Measurements from ENCODE around the gene C5orf63. TPM values are rescaled to one million over a fixed set of nuclear protein-coding genes. Genes with fewer than 3 reads are reported as not detected.
"Not testable (repeated sequence)": the region's sequence is repeated elsewhere in the genome, so short reads cannot be mapped to it uniquely, and the experiment has no call there.

Gene C5orf63
- total RNA-seq, 1 donor from 2014 or later = 1.5 TPM

- Mint-ChIP-seq H3K27me3 (ENCODE audit: insufficient read depth, low read depth) (no peaks in the 10 kb centered on the region), H3K9me3 (no peaks in the 10 kb centered on the region), H3K4me3 (no peak overlapping the region), H3K27ac (no peak overlapping the region), H3K36me3 (no peaks in the 10 kb centered on the region), H3K4me1 (no peaks in the 10 kb centered on the region)
- TF ChIP-seq EZH2 (IDR thresholded peaks at IDR 0.05) (no peak), EZH2phosphoT487 (IDR thresholded peaks at IDR 0.05) (no peak), CTCF (IDR thresholded peaks at IDR 0.05) (no peak)
- H4K20me1 ChIP-seq (ENCODE audit: low read depth) = no peaks in the 10 kb centered on the region
- no peak overlapping the region for H2AFZ ChIP-seq (replicated peaks)
- H3K4me2 ChIP-seq = no peak overlapping the region
- H3K36me3 ChIP-seq = no peaks in the 10 kb centered on the region
- no peaks in the 10 kb centered on the region for H3K4me1 ChIP-seq
- no peaks in the 10 kb centered on the region for H3K27me3 ChIP-seq
- H3K4me3 ChIP-seq = no peak overlapping the region
- no peaks in the 10 kb centered on the region for H3K79me2 ChIP-seq (ENCODE audit: low read depth)
- no peaks in the 10 kb centered on the region for H3K9me3 ChIP-seq (ENCODE audit: low read depth)
- no peak overlapping the region for H3K9ac ChIP-seq
- no peak overlapping the region for H3K27ac ChIP-seq
- no peaks in the 10 kb centered on the region for H3F3A ChIP-seq (ENCODE audit: low read depth)
- DNase-seq (ENCODE audit: low spot score) = no peak
Observed at GRCh38 chr5:127008300-127008975, 64.9 kb downstream of the C5orf63 start.

- Mint-ChIP-seq H3K9me3 (no peaks in the 10 kb centered on the region), H3K36me3 (no peaks in the 10 kb centered on the region), H3K27ac (no peak overlapping the region), H3K4me1 (no peaks in the 10 kb centered on the region), H3K27me3 (ENCODE audit: insufficient read depth, low read depth) (no peaks in the 10 kb centered on the region), H3K4me3 (no peak overlapping the region)
- Histone ChIP-seq H3K27me3 (no peaks in the 10 kb centered on the region), H3K4me1 (no peaks in the 10 kb centered on the region), H3K9ac (no peak overlapping the region), H3F3A (ENCODE audit: low read depth) (no peaks in the 10 kb centered on the region), H3K36me3 (no peaks in the 10 kb centered on the region), H3K27ac (no peak overlapping the region), H4K20me1 (ENCODE audit: low read depth) (no peaks in the 10 kb centered on the region), H2AFZ (replicated peaks) (no peak overlapping the region), H3K9me3 (ENCODE audit: low read depth) (no peaks in the 10 kb centered on the region), H3K79me2 (ENCODE audit: low read depth) (no peaks in the 10 kb centered on the region), H3K4me3 (no peak overlapping the region), H3K4me2 (no peak overlapping the region)
- no peak for DNase-seq (ENCODE audit: low spot score)
- TF ChIP-seq EZH2 (IDR thresholded peaks at IDR 0.05) = no peak
- no peak for TF ChIP-seq CTCF (IDR thresholded peaks at IDR 0.05)
- TF ChIP-seq EZH2phosphoT487 (IDR thresholded peaks at IDR 0.05) = no peak
Observed at GRCh38 chr5:127007522-127007921, 65.8 kb downstream of the C5orf63 start.

- Histone ChIP-seq H3K79me2 (ENCODE audit: low read depth) (no peaks in the 10 kb centered on the region), H3K9me3 (ENCODE audit: low read depth) (no peaks in the 10 kb centered on the region), H3K9ac (no peak overlapping the region), H4K20me1 (ENCODE audit: low read depth) (no peaks in the 10 kb centered on the region), H3K4me3 (no peak overlapping the region), H3K27me3 (no peaks in the 10 kb centered on the region), H2AFZ (replicated peaks) (no peak overlapping the region), H3K4me1 (no peaks in the 10 kb centered on the region), H3K27ac (no peak overlapping the region), H3K4me2 (no peak overlapping the region), H3K36me3 (no peaks in the 10 kb centered on the region), H3F3A (ENCODE audit: low read depth) (no peaks in the 10 kb centered on the region)
- Mint-ChIP-seq H3K4me1 (no peaks in the 10 kb centered on the region), H3K4me3 (no peak overlapping the region), H3K9me3 (no peaks in the 10 kb centered on the region), H3K27me3 (ENCODE audit: insufficient read depth, low read depth) (no peaks in the 10 kb centered on the region), H3K27ac (no peak overlapping the region), H3K36me3 (no peaks in the 10 kb centered on the region)
- no peak for DNase-seq (ENCODE audit: low spot score)
- no peak for TF ChIP-seq EZH2 (IDR thresholded peaks at IDR 0.05)
Observed at GRCh38 chr5:127006744-127007143, 66.6 kb downstream of the C5orf63 start.

GRCh38 chr5:127005282-127005681, 68.0 kb downstream of the C5orf63 start:
- not testable (repeated sequence) for H3K27ac ChIP-seq; H3K27me3 Mint-ChIP-seq (ENCODE audit: insufficient read depth, low read depth); DNase-seq (ENCODE audit: low spot score); H3K36me3 Mint-ChIP-seq; H3K4me3 Mint-ChIP-seq; H3K4me1 ChIP-seq; H3K9ac ChIP-seq; H3K9me3 ChIP-seq (ENCODE audit: low read depth); H3K4me2 ChIP-seq; H3K4me3 ChIP-seq; H3F3A ChIP-seq (ENCODE audit: low read depth); H2AFZ ChIP-seq (replicated peaks); H3K9me3 Mint-ChIP-seq; H3K27ac Mint-ChIP-seq; H3K4me1 Mint-ChIP-seq; H3K27me3 ChIP-seq; H4K20me1 ChIP-seq (ENCODE audit: low read depth); H3K79me2 ChIP-seq (ENCODE audit: low read depth); H3K36me3 ChIP-seq

Data from neural progenitor cell (in vitro differentiated cells).